Activated CD8-positive, alpha-beta T cell treated with anti-CD3 and anti-CD28 coated beads for 36 hours (primary cell): Measurements from ENCODE around the gene CDS2. TPM values are rescaled to one million over a fixed set of nuclear protein-coding genes. Genes with fewer than 3 reads are reported as not detected.
A peak's percentile ranks its signal among the peaks of the same experiment; 100 is the strongest.

Experiments used
- ATAC-seq: fragments of 200-7000 bp; cut with Tn5 transposase; one replicate; pipeline ENCODE4 v1.10.0; 2021; ENCODE audit warnings: mild to moderate bottlenecking, moderate library complexity
- CTCF ChIA-PET: fragments of 350-600 bp; sonication (Branson Sonifier 250); formaldehyde crosslinking; loops from one replicate; lab custom pipeline; 2021; ENCODE audit warnings: antibody characterized with exemption; lab: Charles Lee
- POLR2A ChIA-PET: fragments of 350-600 bp; sonication (Branson Sonifier 250); formaldehyde crosslinking; loops from one replicate; lab custom pipeline; 2021; ENCODE audit warnings: antibody characterized with exemption; lab: Charles Lee
- DNase-seq: peaks from one replicate; pipeline ENCODE4 v3.0.0-alpha.2; 2020
- H3K27ac Mint-ChIP-seq: one replicate; pipeline ENCODE4 v1.8.0; 2021; ENCODE audit warnings: mild to moderate bottlenecking, mixed read lengths
- H3K27me3 Mint-ChIP-seq: one replicate; pipeline ENCODE4 v1.8.0; 2021; ENCODE audit warnings: mixed read lengths
- H3K36me3 Mint-ChIP-seq: one replicate; pipeline ENCODE4 v1.8.0; 2021; ENCODE audit warnings: low read depth, mixed read lengths
- H3K4me1 Mint-ChIP-seq: one replicate; pipeline ENCODE4 v1.8.0; 2021; ENCODE audit warnings: low read depth, mixed read lengths
- H3K4me3 Mint-ChIP-seq: one replicate; pipeline ENCODE4 v1.8.0; 2021; ENCODE audit warnings: mild to moderate bottlenecking, moderate library complexity, mixed read lengths
- H3K9me3 Mint-ChIP-seq: one replicate; pipeline ENCODE4 v1.8.0; 2021; ENCODE audit warnings: mixed read lengths
- intact Hi-C: fragments of 100-400 bp; cut with micrococcal nuclease; formaldehyde crosslinking; loops from one replicate; pipeline ENCODE4 v1.10.0; 2022
- total RNA-seq, 2 experiments: library from RNA; stranded (reverse); gene quantifications; one replicate each; pipeline ENCODE4 v1.2.3, GENCODE V29; 2021
- TF ChIP-seq, protein P1 (sequence below): fragments of 200-600 bp; IDR thresholded peaks from one replicate; pipeline ENCODE4 v1.8.0; 2022; ENCODE audit warnings: antibody characterized with exemption, mild to moderate bottlenecking

CDS2 gene
- total RNA-seq, 2 experiments from 2014 or later, result 30.2 to 34.7 TPM

DNA sequence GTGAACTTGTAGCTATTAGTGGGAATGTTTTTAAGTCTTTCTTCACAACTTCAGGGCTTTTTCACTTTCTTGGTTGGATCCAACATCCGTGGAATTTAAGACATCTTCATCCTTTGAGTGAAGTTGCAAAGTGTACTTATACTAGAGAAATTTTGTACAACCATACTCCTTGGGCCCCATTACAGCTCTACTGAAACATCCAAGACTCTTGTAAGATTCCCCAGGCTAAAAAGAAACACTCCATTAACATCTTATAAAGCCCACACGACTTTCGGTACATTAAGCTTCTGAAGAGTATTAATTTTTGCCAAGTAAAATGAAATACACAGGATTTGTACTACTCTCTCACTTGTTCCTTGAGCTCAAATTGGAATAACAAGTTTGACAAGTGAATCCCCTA is 12.4 kb upstream of the CDS2 start:
- Mint-ChIP-seq H3K9me3 (no peaks in the 10 kb centered on the region), H3K36me3 (peaks cover 70% of the 10 kb centered on the region), H3K27me3 (no peaks in the 10 kb centered on the region), H3K4me1 (peaks cover 45% of the 10 kb centered on the region), H3K27ac (peak overlapping the region; percentile 89), H3K4me3 (peak overlapping the region; percentile 90)
- DNase-seq (no peak), ATAC-seq (no peak)
- ChIA-PET POLR2A (interaction anchor here (0.5 to 1.2 kb wide), 3 partner anchors 21 to 313 kb away, joined by 3 read pairs; no protein-coding TSS in a partner anchor), CTCF (interaction anchor here (1.1 to 1.3 kb wide), 3 partner anchors 54 to 108 kb away, joined by 3 to 4 read pairs (median 4); no protein-coding TSS in a partner anchor)
- intact Hi-C loops, result no loop called here
- TF ChIP-seq, protein P1, sequence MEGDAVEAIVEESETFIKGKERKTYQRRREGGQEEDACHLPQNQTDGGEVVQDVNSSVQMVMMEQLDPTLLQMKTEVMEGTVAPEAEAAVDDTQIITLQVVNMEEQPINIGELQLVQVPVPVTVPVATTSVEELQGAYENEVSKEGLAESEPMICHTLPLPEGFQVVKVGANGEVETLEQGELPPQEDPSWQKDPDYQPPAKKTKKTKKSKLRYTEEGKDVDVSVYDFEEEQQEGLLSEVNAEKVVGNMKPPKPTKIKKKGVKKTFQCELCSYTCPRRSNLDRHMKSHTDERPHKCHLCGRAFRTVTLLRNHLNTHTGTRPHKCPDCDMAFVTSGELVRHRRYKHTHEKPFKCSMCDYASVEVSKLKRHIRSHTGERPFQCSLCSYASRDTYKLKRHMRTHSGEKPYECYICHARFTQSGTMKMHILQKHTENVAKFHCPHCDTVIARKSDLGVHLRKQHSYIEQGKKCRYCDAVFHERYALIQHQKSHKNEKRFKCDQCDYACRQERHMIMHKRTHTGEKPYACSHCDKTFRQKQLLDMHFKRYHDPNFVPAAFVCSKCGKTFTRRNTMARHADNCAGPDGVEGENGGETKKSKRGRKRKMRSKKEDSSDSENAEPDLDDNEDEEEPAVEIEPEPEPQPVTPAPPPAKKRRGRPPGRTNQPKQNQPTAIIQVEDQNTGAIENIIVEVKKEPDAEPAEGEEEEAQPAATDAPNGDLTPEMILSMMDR, result no peak

GRCh38 chr20:5116875-5117274 is 9.9 kb upstream of the CDS2 start:
- Mint-ChIP-seq H3K27me3 (no peaks in the 10 kb centered on the region), H3K4me3 (peak overlapping the region; percentile 90), H3K27ac (peak overlapping the region; percentile 94), H3K36me3 (peaks cover 63% of the 10 kb centered on the region), H3K9me3 (no peaks in the 10 kb centered on the region), H3K4me1 (peaks cover 49% of the 10 kb centered on the region)
- CTCF ChIA-PET, result interaction anchor here (1.3 kb wide), 1 partner anchor 10 kb away, joined by 9 read pairs; the partner anchor contains the start of gene CDS2
- TF ChIP-seq, protein P1, result no peak
- DNase-seq (no peak), ATAC-seq (no peak)
- POLR2A ChIA-PET, result interaction anchor here (0.6 to 3.4 kb wide), 9 partner anchors 10 to 455 kb away, joined by 3 to 14 read pairs (median 3); no protein-coding TSS in a partner anchor
- intact Hi-C loops, result no loop called here

GRCh38 chr20:5118220-5119142 is 8.3 kb upstream of the CDS2 start:
- ATAC-seq (no peak), DNase-seq (peak; percentile 17)
- Mint-ChIP-seq H3K9me3 (no peaks in the 10 kb centered on the region), H3K4me3 (peak overlapping the region; percentile 90), H3K27ac (peak overlapping the region; percentile 94), H3K4me1 (peaks cover 47% of the 10 kb centered on the region), H3K36me3 (peaks cover 53% of the 10 kb centered on the region), H3K27me3 (no peaks in the 10 kb centered on the region)
- ChIA-PET CTCF (interaction anchor here (0.7 to 1.3 kb wide), 3 partner anchors 8 to 75 kb away, joined by 3 to 9 read pairs (median 3); partner anchors contain the start of gene CDS2), POLR2A (interaction anchor here (0.5 to 3.4 kb wide), 12 partner anchors 11 to 908 kb away, joined by 3 to 14 read pairs (median 4); no protein-coding TSS in a partner anchor)
- TF ChIP-seq, protein P1, result no peak
- intact Hi-C loops, result no loop called here

GRCh38 chr20:5119143-5119434 is 7.7 kb upstream of the CDS2 start:
- ChIA-PET POLR2A (interaction anchor here (0.5 to 2.7 kb wide), 21 partner anchors 8 to 828 kb away, joined by 3 to 14 read pairs (median 3); no protein-coding TSS in a partner anchor), CTCF (interaction anchor here (0.7 to 1.5 kb wide), 3 partner anchors 10 to 74 kb away, joined by 3 read pairs; no protein-coding TSS in a partner anchor)
- Mint-ChIP-seq H3K4me1 (peaks cover 44% of the 10 kb centered on the region), H3K27ac (peak overlapping the region; percentile 94), H3K36me3 (peaks cover 49% of the 10 kb centered on the region), H3K27me3 (no peaks in the 10 kb centered on the region), H3K9me3 (no peaks in the 10 kb centered on the region), H3K4me3 (peak overlapping the region; percentile 90)
- TF ChIP-seq, protein P1, result no peak
- ATAC-seq (no peak), DNase-seq (no peak)
- intact Hi-C loops, result no loop called here
